ENCODE data around the gene WNT4. TPM values are rescaled to one million over a fixed set of nuclear protein-coding genes. Genes with fewer than 3 reads are reported as not detected.

WNT4 gene
- total RNA-seq, 5 donors from 2014 or later (not counting 1 experiment from before 2014, with no cell fraction given) = not detected

DNA sequence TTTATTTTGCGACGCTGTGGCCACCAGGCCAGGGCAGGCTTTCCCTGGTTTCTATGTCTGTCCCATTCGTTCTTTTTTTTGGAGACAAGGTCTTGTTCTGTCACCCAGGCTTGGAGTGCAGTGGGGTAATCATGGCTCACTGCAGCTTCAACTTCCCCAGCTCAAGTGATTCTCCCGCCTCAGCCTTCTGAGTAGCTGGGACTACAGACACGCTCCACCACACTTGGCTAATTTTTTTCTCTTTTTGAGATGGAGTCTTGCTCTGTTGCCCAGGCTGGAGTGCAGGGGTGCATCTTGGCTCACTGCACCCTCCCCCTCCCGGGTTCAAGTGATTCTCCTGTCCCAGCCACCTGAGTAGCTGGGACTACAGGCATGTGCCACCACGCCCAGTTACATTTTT is 43.4 kb upstream of the WNT4 start:
- H3K4me3 ChIP-seq (ENCODE audit: control insufficient read depth in 1 of 2, extremely low read depth in 1 of 2, low read length in 1 of 2) = no peak overlapping the region
- H3K9me3 Mint-ChIP-seq = no peaks in the 10 kb centered on the region
- H3K27me3 Mint-ChIP-seq = peaks cover 28 to 46% of the 10 kb centered on the region in 2 donors
- ATAC-seq (replicated peaks in 1 of 4) (no peak), DNase-seq (no peak)
- ChIA-PET POLR2A (no interaction called here), CTCF (no interaction called here)
- no peak overlapping the region for H3K4me3 Mint-ChIP-seq
- 31% methylated on average over 2 of the region's 7 CpGs for WGBS (ENCODE audit: insufficient coverage)
- peaks cover 0 to 1% (median 0%) of the 10 kb centered on the region in 3 donors for H3K4me1 Mint-ChIP-seq
- H3K27ac ChIP-seq (ENCODE audit: low read length) = no peak overlapping the region
- no peak overlapping the region for H3K27ac Mint-ChIP-seq
- no peaks in the 10 kb centered on the region for H3K36me3 ChIP-seq (ENCODE audit: control insufficient read depth in 2 of 2, extremely low read depth in 1 of 2, insufficient read depth in 1 of 2, low read length in 1 of 2)
- H3K9me3 ChIP-seq = no peaks in the 10 kb centered on the region
- no peaks in the 10 kb centered on the region for H3K4me1 ChIP-seq (ENCODE audit: control insufficient read depth in 1 of 2, extremely low read depth in 1 of 2, insufficient read depth in 2 of 2, low read length in 2 of 2)
- no peaks in the 10 kb centered on the region for H3K36me3 Mint-ChIP-seq
- H3K27me3 ChIP-seq (replicated peaks in 1 of 2; ENCODE audit: control insufficient read depth in 2 of 2, extremely low read depth in 1 of 2, insufficient read depth in 2 of 2, low read length in 1 of 2) = peaks cover 4 to 56% of the 10 kb centered on the region in 2 experiments

DNA sequence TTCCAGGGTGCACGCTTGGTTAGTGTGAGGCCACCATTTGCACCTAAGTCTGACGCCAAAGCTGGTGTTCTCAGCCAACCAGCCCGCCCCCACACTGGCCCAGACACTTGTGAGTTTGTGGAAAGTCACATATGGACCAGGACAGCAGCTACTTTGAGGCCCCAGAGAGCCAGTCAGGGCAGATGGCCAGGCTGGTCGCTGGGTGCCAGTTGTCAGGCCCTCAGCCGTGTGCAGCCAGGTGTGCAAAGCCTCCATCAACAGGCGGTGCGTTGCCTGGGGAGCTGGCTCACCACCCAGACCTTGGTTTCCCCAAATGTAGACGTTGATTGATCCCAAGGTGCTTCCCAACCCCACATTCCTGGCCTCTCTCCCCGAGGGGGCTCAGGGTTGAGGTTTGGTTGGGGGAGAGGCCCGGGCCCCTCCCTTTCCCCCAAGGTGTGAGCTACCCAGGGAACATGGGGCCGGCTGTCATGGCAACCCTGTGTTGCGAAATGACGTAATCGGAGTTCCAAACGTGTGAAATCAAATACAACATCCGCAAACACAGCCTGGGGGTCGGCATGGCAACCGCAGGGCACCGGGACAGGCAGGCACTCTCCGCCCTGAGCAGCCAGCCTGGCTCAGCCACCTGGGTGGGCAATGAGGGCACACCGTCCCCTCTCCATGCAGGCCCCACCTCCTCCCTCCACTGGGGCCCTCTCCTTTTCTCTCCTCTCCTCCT is 42.2 kb upstream of the WNT4 start:
- Mint-ChIP-seq H3K4me3 (no peak overlapping the region), H3K27me3 (peaks cover 28 to 44% of the 10 kb centered on the region in 2 donors), H3K36me3 (no peaks in the 10 kb centered on the region), H3K4me1 (peaks cover 0 to 1% (median 0%) of the 10 kb centered on the region in 3 donors), H3K27ac (no peak overlapping the region), H3K9me3 (no peaks in the 10 kb centered on the region)
- ChIA-PET CTCF (no interaction called here), POLR2A (no interaction called here)
- no peak overlapping the region for H3K27ac ChIP-seq (ENCODE audit: low read length)
- WGBS (ENCODE audit: insufficient coverage) = 52% methylated on average over 17 of the region's 21 CpGs
- no peaks in the 10 kb centered on the region for H3K9me3 ChIP-seq
- no peak overlapping the region for H3K4me3 ChIP-seq (ENCODE audit: control insufficient read depth in 1 of 2, extremely low read depth in 1 of 2, low read length in 1 of 2)
- H3K4me1 ChIP-seq (ENCODE audit: control insufficient read depth in 1 of 2, extremely low read depth in 1 of 2, insufficient read depth in 2 of 2, low read length in 2 of 2) = no peaks in the 10 kb centered on the region
- no peaks in the 10 kb centered on the region for H3K36me3 ChIP-seq (ENCODE audit: control insufficient read depth in 2 of 2, extremely low read depth in 1 of 2, insufficient read depth in 1 of 2, low read length in 1 of 2)
- DNase-seq (peak in 3 of 35 experiments; percentile 2 to 14 (median 2)), ATAC-seq (replicated peaks in 1 of 4) (no peak)
- peaks cover 2 to 54% of the 10 kb centered on the region in 2 experiments for H3K27me3 ChIP-seq (replicated peaks in 1 of 2; ENCODE audit: control insufficient read depth in 2 of 2, extremely low read depth in 1 of 2, insufficient read depth in 2 of 2, low read length in 1 of 2)

DNA sequence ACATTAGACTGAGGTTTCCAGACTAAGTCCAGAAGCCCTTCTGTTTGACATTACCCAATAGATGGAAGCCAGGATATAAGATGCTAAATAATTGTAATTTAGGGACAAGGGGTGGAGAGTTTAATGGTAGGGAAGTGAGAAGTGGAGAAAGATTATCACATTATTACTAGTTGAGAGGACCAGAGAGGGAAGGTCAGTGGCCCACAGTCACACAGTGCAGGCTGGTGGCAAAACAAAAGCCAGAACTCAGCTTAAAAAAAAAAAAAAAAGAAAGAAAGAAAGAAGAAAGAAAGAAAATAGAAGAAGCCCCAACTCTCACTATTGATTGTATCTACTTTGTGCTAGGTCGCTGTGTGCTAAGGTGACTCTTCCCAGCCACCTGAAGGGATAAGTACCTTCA is 41.6 kb upstream of the WNT4 start:
- no peak for DNase-seq
- Histone ChIP-seq H3K27me3 (replicated peaks in 1 of 2; ENCODE audit: control insufficient read depth in 2 of 2, extremely low read depth in 1 of 2, insufficient read depth in 2 of 2, low read length in 1 of 2) (peaks cover 2 to 54% of the 10 kb centered on the region in 2 experiments), H3K4me3 (ENCODE audit: control insufficient read depth in 1 of 2, extremely low read depth in 1 of 2, low read length in 1 of 2) (no peak overlapping the region), H3K36me3 (ENCODE audit: control insufficient read depth in 2 of 2, extremely low read depth in 1 of 2, insufficient read depth in 1 of 2, low read length in 1 of 2) (no peaks in the 10 kb centered on the region), H3K27ac (ENCODE audit: low read length) (no peak overlapping the region), H3K4me1 (ENCODE audit: control insufficient read depth in 1 of 2, extremely low read depth in 1 of 2, insufficient read depth in 2 of 2, low read length in 2 of 2) (no peaks in the 10 kb centered on the region), H3K9me3 (no peaks in the 10 kb centered on the region)
- Mint-ChIP-seq H3K4me1 (peaks cover 0 to 1% (median 0%) of the 10 kb centered on the region in 3 donors), H3K9me3 (no peaks in the 10 kb centered on the region), H3K27ac (no peak overlapping the region), H3K4me3 (no peak overlapping the region), H3K36me3 (no peaks in the 10 kb centered on the region), H3K27me3 (peaks cover 28 to 44% of the 10 kb centered on the region in 2 donors)
- POLR2A ChIA-PET = no interaction called here
- CTCF ChIA-PET = no interaction called here
- ATAC-seq (replicated peaks in 1 of 4) = no peak
- WGBS (ENCODE audit: insufficient coverage) = no CpG with 5 or more reads among the region's 1 CpG

DNA sequence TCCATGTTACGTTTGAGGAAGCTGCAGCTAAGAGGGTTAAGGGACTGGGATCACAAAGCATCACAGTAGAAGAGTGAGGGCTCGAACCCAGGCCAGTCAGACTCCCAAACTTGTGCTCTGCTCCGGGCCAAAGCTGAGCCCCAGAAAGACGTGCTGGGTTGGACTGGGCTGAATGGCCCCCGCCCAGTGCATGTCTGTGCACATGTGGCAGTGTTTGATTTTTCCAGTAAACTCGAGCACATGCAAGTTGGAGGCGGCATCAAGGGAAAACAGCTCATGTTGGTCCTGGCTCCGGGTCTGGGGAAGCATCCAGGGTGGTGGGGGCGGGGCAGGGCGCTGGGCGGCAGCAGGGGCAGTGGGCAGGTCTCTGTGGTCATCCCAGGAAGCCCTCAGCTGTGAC is 39.8 kb upstream of the WNT4 start:
- 55% methylated on average over 11 of the region's 11 CpGs for WGBS (ENCODE audit: insufficient coverage)
- POLR2A ChIA-PET = interaction anchor here in 1 of 2 donors (0.6 kb wide), 1 partner anchor 210 kb away, joined by 4 read pairs; no protein-coding TSS in a partner anchor
- CTCF ChIA-PET = no interaction called here

DNA sequence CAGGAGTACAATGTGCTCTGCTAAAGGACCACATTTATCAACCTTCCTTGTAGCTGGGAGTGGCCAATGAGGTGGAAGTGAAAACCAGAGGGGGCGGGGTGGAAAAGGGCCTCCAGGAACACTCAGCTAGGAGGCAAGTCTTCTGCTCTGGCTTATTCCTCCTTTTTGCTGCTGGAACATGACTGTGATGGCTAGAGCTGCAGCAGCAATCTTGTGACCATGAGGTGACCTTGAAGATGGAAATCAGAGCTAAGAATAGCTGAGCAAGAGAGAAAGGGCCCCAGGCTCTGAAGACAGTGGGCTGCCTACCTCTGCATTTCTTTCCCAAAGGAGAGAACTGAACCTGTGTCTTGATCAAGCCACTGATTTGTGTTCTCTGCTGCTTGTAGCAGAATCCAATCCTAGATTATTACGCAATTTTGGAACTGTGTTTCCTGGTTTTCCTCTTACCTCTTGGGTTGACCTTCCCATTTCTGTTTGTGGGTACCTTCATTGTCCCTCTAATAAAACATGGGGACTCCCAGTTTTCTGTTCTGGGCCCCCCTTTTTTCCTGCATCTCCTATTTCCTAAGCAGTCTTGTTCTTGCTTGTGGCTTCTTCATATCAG is 36.4 kb upstream of the WNT4 start:
- no peak overlapping the region for H3K27ac ChIP-seq (ENCODE audit: low read length)
- Mint-ChIP-seq H3K4me1 (peaks cover 0 to 3% (median 0%) of the 10 kb centered on the region in 3 donors), H3K27ac (no peak overlapping the region), H3K27me3 (peaks cover 10 to 18% of the 10 kb centered on the region in 2 donors), H3K9me3 (no peaks in the 10 kb centered on the region), H3K36me3 (no peaks in the 10 kb centered on the region), H3K4me3 (no peak overlapping the region)
- 100% methylated on average over 2 of the region's 2 CpGs for WGBS (ENCODE audit: insufficient coverage)
- H3K4me1 ChIP-seq (ENCODE audit: control insufficient read depth in 1 of 2, extremely low read depth in 1 of 2, insufficient read depth in 2 of 2, low read length in 2 of 2) = no peaks in the 10 kb centered on the region
- POLR2A ChIA-PET = no interaction called here
- peaks cover 0 to 20% of the 10 kb centered on the region in 2 experiments for H3K27me3 ChIP-seq (replicated peaks in 1 of 2; ENCODE audit: control insufficient read depth in 2 of 2, extremely low read depth in 1 of 2, insufficient read depth in 2 of 2, low read length in 1 of 2)
- no peak for DNase-seq
- no peaks in the 10 kb centered on the region for H3K9me3 ChIP-seq
- CTCF ChIA-PET = no interaction called here
- ATAC-seq (replicated peaks in 1 of 4) = no peak
- H3K36me3 ChIP-seq (ENCODE audit: control insufficient read depth in 2 of 2, extremely low read depth in 1 of 2, insufficient read depth in 1 of 2, low read length in 1 of 2) = no peaks in the 10 kb centered on the region
- H3K4me3 ChIP-seq (ENCODE audit: control insufficient read depth in 1 of 2, extremely low read depth in 1 of 2, low read length in 1 of 2) = no peak overlapping the region

More for the DNA sequence above, 39.8 kb upstream of the WNT4 start:
- Mint-ChIP-seq H3K27ac (no peak overlapping the region), H3K27me3 (peaks cover 23 to 37% of the 10 kb centered on the region in 2 donors), H3K4me3 (no peak overlapping the region), H3K4me1 (peaks cover 0 to 1% (median 0%) of the 10 kb centered on the region in 3 donors), H3K9me3 (no peaks in the 10 kb centered on the region), H3K36me3 (no peaks in the 10 kb centered on the region)
- H3K27ac ChIP-seq (ENCODE audit: low read length) = no peak overlapping the region
- ATAC-seq (replicated peaks in 1 of 4) = no peak
- H3K4me3 ChIP-seq (ENCODE audit: control insufficient read depth in 1 of 2, extremely low read depth in 1 of 2, low read length in 1 of 2) = no peak overlapping the region
- no peaks in the 10 kb centered on the region for H3K4me1 ChIP-seq (ENCODE audit: control insufficient read depth in 1 of 2, extremely low read depth in 1 of 2, insufficient read depth in 2 of 2, low read length in 2 of 2)
- no peaks in the 10 kb centered on the region for H3K9me3 ChIP-seq
- H3K27me3 ChIP-seq (replicated peaks in 1 of 2; ENCODE audit: control insufficient read depth in 2 of 2, extremely low read depth in 1 of 2, insufficient read depth in 2 of 2, low read length in 1 of 2) = peaks cover 0 to 41% of the 10 kb centered on the region in 2 experiments
- H3K36me3 ChIP-seq (ENCODE audit: control insufficient read depth in 2 of 2, extremely low read depth in 1 of 2, insufficient read depth in 1 of 2, low read length in 1 of 2) = no peaks in the 10 kb centered on the region
- DNase-seq = no peak

DNA sequence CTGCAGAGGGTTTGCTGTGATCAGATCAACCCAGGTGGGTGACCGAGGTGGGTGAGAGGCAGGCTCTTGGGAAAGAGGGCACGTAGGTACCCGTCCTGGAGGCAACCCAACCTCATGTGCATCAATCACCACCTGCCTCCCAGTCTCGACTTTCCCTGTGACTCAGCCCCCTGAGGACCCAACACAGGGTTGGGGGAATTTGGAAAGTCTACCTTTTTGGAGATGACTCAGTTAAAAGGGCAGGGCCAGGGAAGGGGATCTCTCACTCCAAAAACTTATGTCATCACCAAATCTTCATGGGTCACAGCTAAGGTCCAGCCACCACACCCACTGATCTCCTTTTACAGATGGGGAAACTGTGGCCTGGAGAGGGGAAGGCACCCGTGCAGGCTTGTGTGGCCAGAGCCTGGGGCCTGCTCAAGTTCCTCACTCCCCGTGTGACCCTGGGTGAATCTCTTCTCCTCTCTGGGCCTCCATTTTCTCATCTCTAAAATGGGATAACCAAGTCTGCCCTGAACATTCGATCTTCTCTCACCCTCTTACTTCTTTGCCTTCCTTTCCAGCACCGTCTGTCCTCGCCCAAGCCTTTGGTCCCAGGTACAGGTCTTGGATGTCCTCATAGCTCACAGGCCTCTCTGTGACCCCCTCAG is 34.6 kb upstream of the WNT4 start:
- H3K27ac ChIP-seq (ENCODE audit: low read length) = no peak overlapping the region
- H3K4me1 Mint-ChIP-seq = peaks cover 0 to 3% (median 0%) of the 10 kb centered on the region in 3 donors
- H3K27ac Mint-ChIP-seq = no peak overlapping the region
- H3K36me3 Mint-ChIP-seq = no peaks in the 10 kb centered on the region
- no peaks in the 10 kb centered on the region for H3K36me3 ChIP-seq (ENCODE audit: control insufficient read depth in 2 of 2, extremely low read depth in 1 of 2, insufficient read depth in 1 of 2, low read length in 1 of 2)
- 80% methylated on average over 4 of the region's 9 CpGs for WGBS (ENCODE audit: insufficient coverage)
- DNase-seq (no peak), ATAC-seq (replicated peaks in 1 of 4) (no peak)
- POLR2A ChIA-PET = no interaction called here
- no peaks in the 10 kb centered on the region for H3K4me1 ChIP-seq (ENCODE audit: control insufficient read depth in 1 of 2, extremely low read depth in 1 of 2, insufficient read depth in 2 of 2, low read length in 2 of 2)
- CTCF ChIA-PET = no interaction called here
- no peak overlapping the region for H3K4me3 Mint-ChIP-seq
- peaks cover 0 to 9% of the 10 kb centered on the region in 2 experiments for H3K27me3 ChIP-seq (replicated peaks in 1 of 2; ENCODE audit: control insufficient read depth in 2 of 2, extremely low read depth in 1 of 2, insufficient read depth in 2 of 2, low read length in 1 of 2)
- no peaks in the 10 kb centered on the region for H3K9me3 ChIP-seq
- H3K9me3 Mint-ChIP-seq = no peaks in the 10 kb centered on the region
- H3K4me3 ChIP-seq (ENCODE audit: control insufficient read depth in 1 of 2, extremely low read depth in 1 of 2, low read length in 1 of 2) = no peak overlapping the region
- peaks cover 8 to 10% of the 10 kb centered on the region in 2 donors for H3K27me3 Mint-ChIP-seq

Measured in T-cell (primary cell).